Measurements from ENCODE around the gene GREB1.

The GREB1 gene

GRCh38 chr2:11546072-11546471 is 12.2 kb downstream of the GREB1 start:
- Histone ChIP-seq H3K4me3 (ENCODE audit: low read depth, low read length) (no peak overlapping the region), H3K9ac (ENCODE audit: low read depth, low read length) (no peak overlapping the region), H3K36me3 (ENCODE audit: control insufficient read depth, insufficient read depth, low read length) (no peaks in the 10 kb centered on the region), H3K27me3 (ENCODE audit: control insufficient read depth, insufficient read depth, low read length) (no peaks in the 10 kb centered on the region), H3K4me1 (ENCODE audit: control insufficient read depth, insufficient read depth, low read length) (peaks cover 15% of the 10 kb centered on the region), H3K9me3 (ENCODE audit: control insufficient read depth, insufficient read depth, low read length) (no peaks in the 10 kb centered on the region)

DNA sequence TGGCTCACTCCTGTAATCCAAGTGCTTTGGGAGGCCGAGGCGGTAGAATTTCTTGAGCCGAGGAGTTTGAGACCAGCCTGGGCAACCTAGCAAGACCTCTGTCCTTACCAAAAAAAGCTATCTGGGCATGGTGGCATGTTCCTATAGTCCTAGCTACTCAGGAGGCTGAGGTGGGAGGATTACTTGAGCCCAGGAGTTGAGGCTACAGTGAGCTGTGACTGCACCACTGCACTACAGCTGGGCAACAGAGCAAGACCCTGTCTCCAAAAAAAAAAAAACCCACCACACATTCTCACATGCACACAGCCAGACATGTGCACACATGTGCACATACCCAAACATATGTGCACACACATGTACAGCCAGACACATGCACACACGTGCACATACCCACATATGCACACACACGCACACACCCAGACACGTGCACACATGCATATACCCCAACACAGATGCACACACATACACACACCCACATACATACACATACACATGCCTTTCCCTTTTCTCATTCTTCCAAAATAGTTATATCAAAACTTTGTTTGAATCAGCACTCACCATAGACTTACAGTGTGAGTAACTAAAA is 14.2 kb downstream of the GREB1 start:
- H3K36me3 ChIP-seq (ENCODE audit: control insufficient read depth, insufficient read depth, low read length): no peaks in the 10 kb centered on the region
- no peak overlapping the region for H3K9ac ChIP-seq (ENCODE audit: low read depth, low read length)
- peaks cover 4% of the 10 kb centered on the region for H3K4me1 ChIP-seq (ENCODE audit: control insufficient read depth, insufficient read depth, low read length)
- no peaks in the 10 kb centered on the region for H3K27me3 ChIP-seq (ENCODE audit: control insufficient read depth, insufficient read depth, low read length)
- H3K9me3 ChIP-seq (ENCODE audit: control insufficient read depth, insufficient read depth, low read length): no peaks in the 10 kb centered on the region
- no peak overlapping the region for H3K4me3 ChIP-seq (ENCODE audit: low read depth, low read length)

DNA sequence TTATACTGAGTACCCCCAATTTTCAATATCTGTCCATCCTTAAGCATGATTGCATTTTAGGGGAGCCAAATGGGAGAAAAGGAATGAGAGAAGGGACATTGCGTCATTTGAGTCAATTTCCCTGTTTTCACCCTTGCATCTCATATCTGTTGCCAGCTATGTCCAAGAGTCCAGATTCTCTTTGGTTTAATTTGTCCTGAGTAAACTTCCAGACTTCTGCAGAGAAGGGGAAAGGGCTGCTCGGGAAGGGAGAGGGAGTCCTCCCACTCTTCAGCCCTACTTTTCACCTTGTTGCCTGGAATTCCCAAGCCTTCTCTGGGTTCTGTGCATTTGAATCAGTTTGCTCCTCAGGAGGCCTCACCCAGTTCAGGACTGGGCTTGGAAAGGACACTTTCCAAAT is 16.5 kb downstream of the GREB1 start:
- Histone ChIP-seq H3K36me3 (ENCODE audit: control insufficient read depth, insufficient read depth, low read length) (no peaks in the 10 kb centered on the region), H3K9me3 (ENCODE audit: control insufficient read depth, insufficient read depth, low read length) (no peaks in the 10 kb centered on the region), H3K9ac (ENCODE audit: low read depth, low read length) (no peak overlapping the region), H3K27me3 (ENCODE audit: control insufficient read depth, insufficient read depth, low read length) (no peaks in the 10 kb centered on the region), H3K4me3 (ENCODE audit: low read depth, low read length) (no peak overlapping the region), H3K4me1 (ENCODE audit: control insufficient read depth, insufficient read depth, low read length) (peaks cover 4% of the 10 kb centered on the region)

- Histone ChIP-seq H3K27me3 (ENCODE audit: control insufficient read depth, insufficient read depth, low read length) (no peaks in the 10 kb centered on the region), H3K4me1 (ENCODE audit: control insufficient read depth, insufficient read depth, low read length) (peaks cover 4% of the 10 kb centered on the region), H3K4me3 (ENCODE audit: low read depth, low read length) (no peak overlapping the region), H3K9ac (ENCODE audit: low read depth, low read length) (no peak overlapping the region), H3K36me3 (ENCODE audit: control insufficient read depth, insufficient read depth, low read length) (no peaks in the 10 kb centered on the region), H3K9me3 (ENCODE audit: control insufficient read depth, insufficient read depth, low read length) (no peaks in the 10 kb centered on the region)
Measured at GRCh38 chr2:11550901-11551568, 17.2 kb downstream of the GREB1 start.

DNA sequence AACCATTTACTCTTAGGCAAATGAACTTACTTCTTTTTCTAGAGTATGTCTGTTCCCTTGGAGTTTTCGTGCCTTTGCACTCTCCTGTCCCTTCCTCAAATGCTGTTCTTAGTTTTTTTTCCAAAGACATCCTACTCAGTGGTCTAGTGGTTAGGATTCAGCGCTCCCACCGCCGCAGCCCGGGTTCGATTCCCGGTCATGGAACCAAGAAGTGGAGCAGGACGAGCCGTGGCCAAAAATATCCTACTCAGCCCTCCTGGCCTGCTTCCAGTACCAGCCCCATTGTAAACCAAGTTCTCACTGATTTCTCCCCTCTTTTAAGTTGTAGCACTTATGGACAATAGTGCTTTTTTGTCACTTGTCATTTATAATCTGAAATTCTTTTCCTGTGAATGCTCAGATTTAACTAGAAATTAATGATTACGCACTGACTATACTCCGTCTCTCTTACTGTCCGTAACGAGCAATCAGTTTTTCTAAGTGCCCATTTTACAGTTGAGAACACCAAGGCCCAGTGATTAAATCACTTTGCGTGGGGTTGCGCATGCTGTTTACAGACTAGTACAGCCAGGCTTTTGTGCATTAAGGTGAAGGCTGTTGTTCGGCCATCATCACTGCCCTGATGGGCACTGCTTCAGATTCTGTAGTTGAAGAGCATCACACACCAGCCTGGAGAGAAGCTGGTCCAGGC is 17.9 kb downstream of the GREB1 start:
- Histone ChIP-seq H3K9ac (ENCODE audit: low read depth, low read length) (no peak overlapping the region), H3K4me3 (ENCODE audit: low read depth, low read length) (no peak overlapping the region), H3K36me3 (ENCODE audit: control insufficient read depth, insufficient read depth, low read length) (no peaks in the 10 kb centered on the region), H3K9me3 (ENCODE audit: control insufficient read depth, insufficient read depth, low read length) (no peaks in the 10 kb centered on the region), H3K27me3 (ENCODE audit: control insufficient read depth, insufficient read depth, low read length) (no peaks in the 10 kb centered on the region), H3K4me1 (ENCODE audit: control insufficient read depth, insufficient read depth, low read length) (peaks cover 4% of the 10 kb centered on the region)

DNA sequence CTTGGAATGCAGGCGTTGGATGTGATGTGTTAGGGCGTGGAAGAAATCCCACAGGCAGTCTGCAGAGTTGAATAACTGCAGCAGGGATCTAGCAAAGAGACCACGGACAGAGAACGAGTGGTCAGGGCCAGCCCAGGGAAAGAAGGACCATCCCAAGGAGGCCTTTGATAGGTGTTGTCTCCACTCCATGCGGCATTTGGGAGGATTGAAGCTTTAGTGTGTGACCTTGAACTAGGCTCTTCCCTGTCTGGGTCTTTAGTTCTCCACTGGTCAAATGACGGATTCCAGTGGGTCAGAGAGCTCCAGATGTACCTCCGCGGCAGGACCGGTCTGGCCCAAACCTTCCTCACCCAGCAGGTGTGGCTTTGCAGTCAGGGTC is 18.4 kb downstream of the GREB1 start:
- H3K9ac ChIP-seq (ENCODE audit: low read depth, low read length): no peak overlapping the region
- H3K4me1 ChIP-seq (ENCODE audit: control insufficient read depth, insufficient read depth, low read length): peaks cover 4% of the 10 kb centered on the region
- no peaks in the 10 kb centered on the region for H3K36me3 ChIP-seq (ENCODE audit: control insufficient read depth, insufficient read depth, low read length)
- H3K4me3 ChIP-seq (ENCODE audit: low read depth, low read length): no peak overlapping the region
- no peaks in the 10 kb centered on the region for H3K27me3 ChIP-seq (ENCODE audit: control insufficient read depth, insufficient read depth, low read length)
- no peaks in the 10 kb centered on the region for H3K9me3 ChIP-seq (ENCODE audit: control insufficient read depth, insufficient read depth, low read length)

GRCh38 chr2:11553661-11554398 is 20.0 kb downstream of the GREB1 start:
- no peaks in the 10 kb centered on the region for H3K9me3 ChIP-seq (ENCODE audit: control insufficient read depth, insufficient read depth, low read length)
- no peak overlapping the region for H3K4me3 ChIP-seq (ENCODE audit: low read depth, low read length)
- no peaks in the 10 kb centered on the region for H3K36me3 ChIP-seq (ENCODE audit: control insufficient read depth, insufficient read depth, low read length)
- H3K9ac ChIP-seq (ENCODE audit: low read depth, low read length): no peak overlapping the region
- peaks cover 4% of the 10 kb centered on the region for H3K4me1 ChIP-seq (ENCODE audit: control insufficient read depth, insufficient read depth, low read length)
- H3K27me3 ChIP-seq (ENCODE audit: control insufficient read depth, insufficient read depth, low read length): no peaks in the 10 kb centered on the region

- Histone ChIP-seq H3K9ac (ENCODE audit: low read depth, low read length) (no peak overlapping the region), H3K4me3 (ENCODE audit: low read depth, low read length) (no peak overlapping the region), H3K27me3 (ENCODE audit: control insufficient read depth, insufficient read depth, low read length) (no peaks in the 10 kb centered on the region), H3K36me3 (ENCODE audit: control insufficient read depth, insufficient read depth, low read length) (no peaks in the 10 kb centered on the region), H3K9me3 (ENCODE audit: control insufficient read depth, insufficient read depth, low read length) (no peaks in the 10 kb centered on the region), H3K4me1 (ENCODE audit: control insufficient read depth, insufficient read depth, low read length) (peaks cover 4% of the 10 kb centered on the region)
Measured at GRCh38 chr2:11554399-11554716, 20.5 kb downstream of the GREB1 start.

- Histone ChIP-seq H3K9me3 (ENCODE audit: control insufficient read depth, insufficient read depth, low read length) (no peaks in the 10 kb centered on the region), H3K36me3 (ENCODE audit: control insufficient read depth, insufficient read depth, low read length) (no peaks in the 10 kb centered on the region), H3K4me3 (ENCODE audit: low read depth, low read length) (no peak overlapping the region), H3K9ac (ENCODE audit: low read depth, low read length) (no peak overlapping the region), H3K4me1 (ENCODE audit: control insufficient read depth, insufficient read depth, low read length) (no peaks in the 10 kb centered on the region), H3K27me3 (ENCODE audit: control insufficient read depth, insufficient read depth, low read length) (no peaks in the 10 kb centered on the region)
Measured at GRCh38 chr2:11556101-11556806, 22.4 kb downstream of the GREB1 start.

DNA sequence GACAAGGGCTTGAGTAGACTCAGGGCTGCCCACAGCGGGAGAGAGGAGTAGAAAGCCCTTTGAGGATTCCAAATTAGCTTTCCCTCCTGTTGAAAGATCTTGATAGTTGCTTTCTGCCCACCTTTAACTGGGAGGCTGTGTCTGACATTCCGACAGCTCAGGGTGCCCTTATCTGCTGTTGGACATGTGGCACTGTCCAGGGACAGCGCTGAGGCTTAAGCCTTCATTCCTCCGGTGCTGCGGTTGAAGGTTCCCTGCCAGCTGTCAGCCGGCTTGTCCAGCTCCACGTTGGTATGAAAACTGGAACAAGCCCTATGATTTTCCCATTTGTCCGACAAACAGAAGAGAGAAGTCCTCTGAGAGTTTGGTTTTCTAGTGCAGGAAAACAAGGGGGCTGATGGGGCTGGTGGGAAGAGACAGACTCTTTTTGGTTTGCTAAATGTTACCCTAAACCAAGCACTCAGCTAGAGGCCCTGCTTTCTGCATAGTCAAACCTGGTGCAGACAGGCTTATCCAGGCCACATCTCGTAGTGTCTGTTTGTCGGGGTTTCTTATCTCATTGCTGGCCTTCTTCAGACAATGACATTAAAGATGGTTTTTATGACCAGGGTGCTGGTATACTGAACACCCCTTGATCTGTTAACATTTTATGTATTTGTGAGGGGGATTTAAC is 24.5 kb downstream of the GREB1 start:
- no peaks in the 10 kb centered on the region for H3K4me1 ChIP-seq (ENCODE audit: control insufficient read depth, insufficient read depth, low read length)
- H3K9me3 ChIP-seq (ENCODE audit: control insufficient read depth, insufficient read depth, low read length): no peaks in the 10 kb centered on the region
- no peak overlapping the region for H3K4me3 ChIP-seq (ENCODE audit: low read depth, low read length)
- H3K36me3 ChIP-seq (ENCODE audit: control insufficient read depth, insufficient read depth, low read length): no peaks in the 10 kb centered on the region
- no peak overlapping the region for H3K9ac ChIP-seq (ENCODE audit: low read depth, low read length)
- H3K27me3 ChIP-seq (ENCODE audit: control insufficient read depth, insufficient read depth, low read length): no peaks in the 10 kb centered on the region

Measured in iPS-15b (cell line).